Fibroblast of skin of left biceps (primary cell): ENCODE data around the gene SAP25.
"Not testable (repeated sequence)": the region's sequence is repeated elsewhere in the genome, so short reads cannot be mapped to it uniquely, and the experiment has no call there.

Source experiments
- DNase-seq, 2 experiments: peaks; one replicate each; pipeline ENCODE4 v3.0.0-alpha.2; 2013; ENCODE audit warnings: low read depth in 2 of 2

SAP25 gene

GRCh38 chr7:100535982-100536381 lies 37.7 kb downstream of the SAP25 start:
- not testable (repeated sequence) for DNase-seq

- no peak for DNase-seq
Measured at GRCh38 chr7:100532165-100533022, 41.3 kb downstream of the SAP25 start.

DNA sequence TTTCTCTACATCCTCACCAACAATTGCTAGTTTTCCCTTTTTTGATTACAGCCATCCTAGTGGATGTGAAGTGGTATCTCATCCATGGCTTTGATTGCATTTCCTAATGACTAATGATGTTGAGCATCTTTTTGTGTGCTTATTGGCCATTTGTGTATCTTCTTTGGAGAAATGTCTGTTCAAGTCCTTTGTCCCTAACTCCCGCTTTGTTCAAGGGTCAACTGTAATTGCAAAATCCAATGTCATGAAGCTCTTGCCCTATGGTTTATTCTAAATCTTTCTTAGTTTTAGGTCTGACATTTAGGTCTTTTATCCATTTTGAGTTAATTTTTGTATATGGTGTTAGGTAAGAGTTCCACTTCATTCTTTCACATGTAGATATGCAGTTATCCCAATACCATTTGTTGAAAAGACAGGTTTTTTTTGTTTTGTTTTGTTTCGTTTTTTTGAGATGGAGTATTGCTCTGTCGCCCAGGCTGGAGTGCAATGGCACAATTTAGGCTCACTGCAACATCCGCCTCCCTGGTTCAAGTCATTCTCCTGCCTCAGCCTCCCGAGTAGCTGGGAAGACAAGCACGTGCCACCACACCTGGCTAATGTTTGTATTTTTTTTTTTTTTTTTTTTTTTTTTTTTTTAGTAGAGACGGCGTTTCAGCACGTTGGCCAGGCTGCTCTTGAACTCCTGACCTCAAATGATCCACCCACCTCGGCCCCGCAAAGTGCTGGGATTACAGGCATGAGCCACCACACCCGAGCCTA lies 45.4 kb downstream of the SAP25 start:
- DNase-seq: not testable (repeated sequence)

DNA sequence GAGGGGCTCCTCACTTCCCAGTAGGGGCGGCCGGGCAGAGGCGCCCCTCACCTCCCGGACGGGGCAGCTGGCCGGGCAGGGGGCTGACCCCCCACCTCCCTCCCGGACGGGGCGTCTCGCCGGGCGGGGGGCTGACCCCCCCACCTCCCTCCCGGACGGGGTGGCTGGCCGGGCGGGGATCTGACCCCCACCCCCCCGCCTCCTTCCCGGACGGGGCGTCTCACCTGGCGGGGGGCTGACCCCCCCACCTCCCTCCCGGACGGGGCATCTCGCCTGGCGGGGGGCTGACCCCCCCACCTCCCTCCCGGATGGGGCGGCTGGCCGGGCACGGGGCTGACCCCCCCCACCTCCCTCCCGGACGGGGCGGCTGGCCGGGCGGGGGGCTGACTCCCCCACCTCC lies 50.5 kb downstream of the SAP25 start:
- not testable (repeated sequence) for DNase-seq
